Measurements from ENCODE around the gene RPL22L1.
"Not testable (repeated sequence)": the region's sequence is repeated elsewhere in the genome, so short reads cannot be mapped to it uniquely, and the experiment has no call there.

RPL22L1 gene

GRCh38 chr3:170877311-170877710 lies 7.3 kb upstream of the RPL22L1 start:
- DNase-seq = not testable (repeated sequence)

GRCh38 chr3:170876537-170876936 lies 6.5 kb upstream of the RPL22L1 start:
- no peak for DNase-seq

GRCh38 chr3:170869239-170869590 lies 780 bp downstream of the RPL22L1 start:
- DNase-seq = no peak

GRCh38 chr3:170868577-170869238 lies 1.3 kb downstream of the RPL22L1 start:
- no peak for DNase-seq

GRCh38 chr3:170867143-170867937 lies 2.7 kb downstream of the RPL22L1 start:
- DNase-seq = no peak

GRCh38 chr3:170866499-170866898 lies 3.5 kb downstream of the RPL22L1 start:
- DNase-seq = no peak

GRCh38 chr3:170865209-170866094 lies 4.5 kb downstream of the RPL22L1 start:
- no peak for DNase-seq

- no peak for DNase-seq
Observed at GRCh38 chr3:170864525-170865208, 5.3 kb downstream of the RPL22L1 start.

GRCh38 chr3:170863816-170864215 lies 6.2 kb downstream of the RPL22L1 start:
- DNase-seq = no peak

GRCh38 chr3:170862618-170863374 lies 7.2 kb downstream of the RPL22L1 start:
- DNase-seq = no peak

GRCh38 chr3:170858599-170858998 lies 11.4 kb downstream of the RPL22L1 start:
- no peak for DNase-seq

- DNase-seq = no peak
Observed at GRCh38 chr3:170852324-170852723, 17.7 kb downstream of the RPL22L1 start.

GRCh38 chr3:170848292-170848917 lies 21.6 kb downstream of the RPL22L1 start:
- DNase-seq = no peak

- no peak for DNase-seq
Observed at GRCh38 chr3:170844377-170844776, 25.6 kb downstream of the RPL22L1 start.

GRCh38 chr3:170840291-170840859 lies 29.6 kb downstream of the RPL22L1 start:
- DNase-seq = no peak

- DNase-seq = no peak
Observed at GRCh38 chr3:170839518-170840100, 30.4 kb downstream of the RPL22L1 start.

- no peak for DNase-seq
Observed at GRCh38 chr3:170836491-170836890, 33.5 kb downstream of the RPL22L1 start.

GRCh38 chr3:170835336-170835735 lies 34.7 kb downstream of the RPL22L1 start:
- no peak for DNase-seq

GRCh38 chr3:170830580-170830979 lies 39.4 kb downstream of the RPL22L1 start:
- no peak for DNase-seq

GRCh38 chr3:170829546-170830272 lies 40.3 kb downstream of the RPL22L1 start:
- DNase-seq = no peak

Data from 8988T (cell line).